ENCODE data around the gene PROX1.

GRCh38 chr1:214066190-214066589 is 78.4 kb downstream of the PROX1 start:
- no peak for TF ChIP-seq TOX (CRISPR knock-in tag; IDR thresholded peaks at IDR 0.05; ENCODE audit: borderline replicate concordance)
- no peak for TF ChIP-seq BACH2 (CRISPR knock-in tag; IDR thresholded peaks at IDR 0.05; ENCODE audit: borderline replicate concordance)
- no peak for TF ChIP-seq TSHZ2 (CRISPR knock-in tag; IDR thresholded peaks at IDR 0.05)
- TF ChIP-seq, protein P1, sequence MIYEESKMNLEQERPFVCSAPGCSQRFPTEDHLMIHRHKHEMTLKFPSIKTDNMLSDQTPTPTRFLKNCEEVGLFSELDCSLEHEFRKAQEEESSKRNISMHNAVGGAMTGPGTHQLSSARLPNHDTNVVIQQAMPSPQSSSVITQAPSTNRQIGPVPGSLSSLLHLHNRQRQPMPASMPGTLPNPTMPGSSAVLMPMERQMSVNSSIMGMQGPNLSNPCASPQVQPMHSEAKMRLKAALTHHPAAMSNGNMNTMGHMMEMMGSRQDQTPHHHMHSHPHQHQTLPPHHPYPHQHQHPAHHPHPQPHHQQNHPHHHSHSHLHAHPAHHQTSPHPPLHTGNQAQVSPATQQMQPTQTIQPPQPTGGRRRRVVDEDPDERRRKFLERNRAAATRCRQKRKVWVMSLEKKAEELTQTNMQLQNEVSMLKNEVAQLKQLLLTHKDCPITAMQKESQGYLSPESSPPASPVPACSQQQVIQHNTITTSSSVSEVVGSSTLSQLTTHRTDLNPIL (CRISPR knock-in tag; IDR thresholded peaks at IDR 0.05; ENCODE audit: low read depth) = no peak
- no peak for TF ChIP-seq ZFP30 (CRISPR knock-in tag; IDR thresholded peaks at IDR 0.05)
- TF ChIP-seq, protein P2, sequence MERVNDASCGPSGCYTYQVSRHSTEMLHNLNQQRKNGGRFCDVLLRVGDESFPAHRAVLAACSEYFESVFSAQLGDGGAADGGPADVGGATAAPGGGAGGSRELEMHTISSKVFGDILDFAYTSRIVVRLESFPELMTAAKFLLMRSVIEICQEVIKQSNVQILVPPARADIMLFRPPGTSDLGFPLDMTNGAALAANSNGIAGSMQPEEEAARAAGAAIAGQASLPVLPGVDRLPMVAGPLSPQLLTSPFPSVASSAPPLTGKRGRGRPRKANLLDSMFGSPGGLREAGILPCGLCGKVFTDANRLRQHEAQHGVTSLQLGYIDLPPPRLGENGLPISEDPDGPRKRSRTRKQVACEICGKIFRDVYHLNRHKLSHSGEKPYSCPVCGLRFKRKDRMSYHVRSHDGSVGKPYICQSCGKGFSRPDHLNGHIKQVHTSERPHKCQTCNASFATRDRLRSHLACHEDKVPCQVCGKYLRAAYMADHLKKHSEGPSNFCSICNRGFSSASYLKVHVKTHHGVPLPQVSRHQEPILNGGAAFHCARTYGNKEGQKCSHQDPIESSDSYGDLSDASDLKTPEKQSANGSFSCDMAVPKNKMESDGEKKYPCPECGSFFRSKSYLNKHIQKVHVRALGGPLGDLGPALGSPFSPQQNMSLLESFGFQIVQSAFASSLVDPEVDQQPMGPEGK (CRISPR knock-in tag; IDR thresholded peaks at IDR 0.05; ENCODE audit: borderline replicate concordance) = no peak
- TF ChIP-seq RARB (CRISPR knock-in tag; IDR thresholded peaks at IDR 0.05) = no peak
- TF ChIP-seq ISL1 (CRISPR knock-in tag; IDR thresholded peaks at IDR 0.05) = no peak
